GM19438 (cell line): ENCODE results near the gene SOCS7.

Experiments
- ATAC-seq: cut with Tn5 transposase; IDR thresholded peaks from one replicate; pipeline ENCODE4 v1.9.1; 2021; ENCODE audit warnings: low read depth; ENCODE audit not compliant: unreplicated experiment

The SOCS7 gene

GRCh38 chr17:38418062-38418692, 66.5 kb downstream of the SOCS7 start:
- no peak for ATAC-seq

GRCh38 chr17:38418693-38419507, 67.3 kb downstream of the SOCS7 start:
- ATAC-seq = no peak

GRCh38 chr17:38419508-38419981, 67.9 kb downstream of the SOCS7 start:
- no peak for ATAC-seq

- ATAC-seq = no peak
Observed at GRCh38 chr17:38420518-38420917, 68.9 kb downstream of the SOCS7 start.

- ATAC-seq = no peak
Observed at GRCh38 chr17:38421171-38421841, 69.7 kb downstream of the SOCS7 start.

GRCh38 chr17:38421871-38422827, 70.5 kb downstream of the SOCS7 start:
- ATAC-seq = no peak

GRCh38 chr17:38424297-38424972, 72.8 kb downstream of the SOCS7 start:
- no peak for ATAC-seq

- ATAC-seq = no peak
Observed at GRCh38 chr17:38425031-38425430, 73.4 kb downstream of the SOCS7 start.

GRCh38 chr17:38425744-38426143, 74.1 kb downstream of the SOCS7 start:
- ATAC-seq = no peak

- ATAC-seq = no peak
Observed at GRCh38 chr17:38426441-38426840, 74.8 kb downstream of the SOCS7 start.

GRCh38 chr17:38427160-38427949, 75.7 kb downstream of the SOCS7 start:
- no peak for ATAC-seq

- no peak for ATAC-seq
Observed at GRCh38 chr17:38428112-38428642, 76.5 kb downstream of the SOCS7 start, which contains the start of gene ARHGAP23. Gene ARHGAP23, plus strand, starts transcription at chr17:38428464. Its CDS starts 22 bp downstream, at chr17:38428486.

GRCh38 chr17:38428643-38429371, 77.2 kb downstream of the SOCS7 start:
- no peak for ATAC-seq

- no peak for ATAC-seq
Observed at GRCh38 chr17:38429476-38430100, 77.9 kb downstream of the SOCS7 start.

- ATAC-seq = no peak
Observed at GRCh38 chr17:38430316-38430715, 78.7 kb downstream of the SOCS7 start.

- no peak for ATAC-seq
Observed at GRCh38 chr17:38430822-38431221, 79.2 kb downstream of the SOCS7 start.

- no peak for ATAC-seq
Observed at GRCh38 chr17:38431346-38432145, 79.9 kb downstream of the SOCS7 start.
